Epithelial cell of esophagus (primary cell): ENCODE results near the gene SLC43A1.

Source experiments
- DNase-seq: peaks from one replicate; pipeline ENCODE4 v3.0.0; 2010; ENCODE audit warnings: low read depth
- H3K4me3 ChIP-seq: 2 replicates; pipeline ENCODE4 v1.5.1; 2011; ENCODE audit warnings: mild to moderate bottlenecking, low read length, control low read depth
- CTCF ChIP-seq: IDR thresholded peaks from 2 replicates; pipeline ENCODE4 v1.5.1; 2011; ENCODE audit warnings: low read depth, mild to moderate bottlenecking, low read length, control low read depth, inconsistent platforms; ENCODE audit not compliant: insufficient read depth; ENCODE audit errors: missing control alignments

The SLC43A1 gene

GRCh38 chr11:57529012-57529411, 13.5 kb upstream of the SLC43A1 start:
- no peak overlapping the region for H3K4me3 ChIP-seq
- TF ChIP-seq CTCF: no peak
- peak; percentile 54 for DNase-seq

- TF ChIP-seq CTCF: peak; percentile 97
- DNase-seq: peak; percentile 70
- no peak overlapping the region for H3K4me3 ChIP-seq
These were observed 11.6 kb upstream of the SLC43A1 start for GRCh38 chr11:57527056-57527631.

GRCh38 chr11:57523419-57523818, 7.9 kb upstream of the SLC43A1 start:
- no peak for DNase-seq
- no peak for TF ChIP-seq CTCF
- H3K4me3 ChIP-seq: no peak overlapping the region

GRCh38 chr11:57521116-57521515, 5.6 kb upstream of the SLC43A1 start:
- no peak for TF ChIP-seq CTCF
- no peak overlapping the region for H3K4me3 ChIP-seq
- no peak for DNase-seq

GRCh38 chr11:57516061-57516443, 550 bp upstream of the SLC43A1 start:
- TF ChIP-seq CTCF: no peak
- H3K4me3 ChIP-seq: peak overlapping the region; percentile 57
- DNase-seq: no peak

- no peak for DNase-seq
- no peak for TF ChIP-seq CTCF
- H3K4me3 ChIP-seq: peak overlapping the region; percentile 57
These were observed 767 bp downstream of the SLC43A1 start for GRCh38 chr11:57514538-57515331.
